GM12891 (cell line): ENCODE data around the gene CHCHD6.

Experiments
- POLR2A ChIP-seq: IDR thresholded peaks from 2 replicates; pipeline ENCODE4 v1.6.1; 2011; ENCODE audit warnings: low read depth, low read length, control low read depth
- POLR2AphosphoS5 ChIP-seq: IDR thresholded peaks from 2 replicates; pipeline ENCODE4 v1.6.1; 2011; ENCODE audit warnings: low read depth, low read length, control low read depth

- TF ChIP-seq POLR2AphosphoS5 (no peak), POLR2A (no peak)
These were observed 64.9 kb downstream of the CHCHD6 start for GRCh38 chr3:126768903-126769302.
